NCI-H1105 treated with DMSO at 0.1 percent for 48 hours (cell line): ENCODE measurements around the gene SLC22A3.
"Not testable (repeated sequence)": the region's sequence is repeated elsewhere in the genome, so short reads cannot be mapped to it uniquely, and the experiment has no call there.

Source experiments
- DNase-seq: peaks from one replicate; lab custom pipeline; 2025; lab: John Stamatoyannopoulos, UW

The SLC22A3 gene

DNA sequence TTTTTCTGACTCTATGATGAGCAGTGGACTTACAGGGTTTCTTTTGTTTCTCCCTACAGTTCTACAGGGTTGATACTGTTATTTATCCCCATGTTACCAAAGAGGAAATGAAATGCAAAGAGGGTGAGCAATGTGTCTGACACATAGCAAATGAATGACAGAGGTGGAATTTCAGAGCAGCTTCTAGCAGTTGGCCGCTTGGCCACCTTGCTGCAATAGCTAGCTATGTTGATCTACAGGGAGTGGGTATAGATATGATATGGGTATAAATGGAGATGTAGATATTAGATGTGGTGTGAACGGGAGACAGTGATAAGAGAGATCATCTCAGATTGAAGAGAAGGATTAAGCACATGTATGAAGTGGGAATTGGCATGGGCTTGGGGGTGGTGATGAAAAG lies 10.9 kb upstream of the SLC22A3 start:
- DNase-seq, result no peak

DNA sequence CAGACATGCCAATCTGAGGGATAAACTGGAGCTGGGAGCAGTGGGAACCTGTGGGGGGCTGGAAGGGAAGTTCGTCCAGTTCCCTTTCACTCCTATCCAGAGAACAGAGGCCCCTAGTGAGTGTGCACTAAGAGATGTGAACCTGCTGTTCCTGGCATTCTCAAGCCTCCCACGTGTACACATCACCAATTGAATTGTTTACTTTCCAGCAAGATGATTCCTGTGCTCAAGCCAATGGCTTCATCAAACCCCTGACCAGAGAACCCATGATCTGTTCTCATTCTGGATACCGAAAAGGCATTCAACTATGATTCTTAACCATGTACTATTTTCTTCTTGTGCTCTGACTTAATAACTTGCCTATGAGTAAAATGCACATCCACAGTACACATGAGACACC lies 10.2 kb upstream of the SLC22A3 start:
- no peak for DNase-seq

- DNase-seq, result no peak
Observed at GRCh38 chr6:160343144-160343543, 5.0 kb upstream of the SLC22A3 start.

DNA sequence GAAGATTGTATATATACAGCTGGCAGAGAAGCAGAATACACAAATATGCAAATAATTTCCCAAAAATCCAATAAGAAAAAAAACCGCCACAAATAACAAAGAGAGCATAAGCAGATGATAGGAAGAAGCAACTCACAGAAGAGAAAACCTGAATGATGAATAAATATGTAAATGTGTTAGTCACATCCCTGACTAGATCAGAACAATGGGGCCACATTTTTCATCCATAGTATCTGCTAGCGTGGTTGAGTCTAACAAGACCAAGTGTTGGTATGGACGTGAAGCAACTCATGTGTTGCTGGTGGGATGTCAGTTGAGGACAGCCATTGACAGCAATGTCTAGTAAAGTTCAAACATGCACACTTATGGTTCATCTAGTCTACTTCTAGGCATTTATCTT lies 3.9 kb upstream of the SLC22A3 start:
- no peak for DNase-seq

- DNase-seq, result no peak
Observed at GRCh38 chr6:160347259-160348222, 637 bp upstream of the SLC22A3 start.

DNA sequence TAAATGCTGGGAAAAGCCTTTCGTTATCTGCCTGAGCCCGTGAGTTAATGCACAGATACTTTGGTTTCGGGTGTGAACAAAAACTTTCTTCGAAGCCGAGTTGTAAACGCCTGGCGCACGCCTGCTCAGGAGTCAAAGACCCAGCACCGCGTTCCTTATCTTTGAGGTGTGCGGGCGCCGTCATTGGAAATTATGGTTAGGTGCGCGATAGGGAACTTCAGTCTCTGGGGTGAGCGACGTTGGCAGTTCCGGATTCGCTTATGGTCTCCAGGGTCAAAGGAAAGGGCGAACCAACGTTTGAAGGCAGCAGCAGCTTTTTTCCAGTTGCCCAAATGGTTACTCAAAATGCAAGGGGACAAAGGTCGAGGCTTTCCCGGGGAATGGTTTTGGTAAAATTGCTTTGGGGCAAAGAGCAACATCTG lies 853 bp downstream of the SLC22A3 start:
- no peak for DNase-seq

- no peak for DNase-seq
Observed at GRCh38 chr6:160349814-160350350, 1.7 kb downstream of the SLC22A3 start.

DNA sequence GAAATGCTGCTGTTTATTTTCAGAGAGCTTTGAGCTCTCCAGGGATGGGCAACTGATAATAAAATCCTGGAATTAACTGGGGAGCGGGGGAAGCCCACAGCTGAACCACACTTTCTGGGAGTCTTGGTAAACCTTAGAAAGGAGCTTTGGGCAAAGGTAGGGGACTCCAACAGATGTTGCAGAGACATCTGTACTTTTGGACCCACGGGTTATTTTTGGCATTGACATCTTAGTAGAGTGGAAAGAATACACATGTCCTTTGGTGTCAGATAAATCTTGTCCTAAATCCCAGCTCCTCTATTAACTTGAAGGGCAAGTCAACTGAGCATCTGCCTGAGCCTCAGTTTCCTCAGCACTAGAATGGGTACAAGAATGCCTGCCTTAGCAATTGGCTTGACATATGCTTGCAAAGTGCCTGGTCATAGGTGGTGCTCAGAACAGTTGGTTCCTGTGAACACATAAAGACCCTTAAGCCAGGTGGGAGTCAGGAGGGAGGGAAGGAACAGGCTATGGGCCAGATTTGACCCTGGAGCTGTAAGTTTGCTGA lies 5.8 kb downstream of the SLC22A3 start:
- no peak for DNase-seq

GRCh38 chr6:160355001-160355400 lies 6.8 kb downstream of the SLC22A3 start:
- no peak for DNase-seq

DNA sequence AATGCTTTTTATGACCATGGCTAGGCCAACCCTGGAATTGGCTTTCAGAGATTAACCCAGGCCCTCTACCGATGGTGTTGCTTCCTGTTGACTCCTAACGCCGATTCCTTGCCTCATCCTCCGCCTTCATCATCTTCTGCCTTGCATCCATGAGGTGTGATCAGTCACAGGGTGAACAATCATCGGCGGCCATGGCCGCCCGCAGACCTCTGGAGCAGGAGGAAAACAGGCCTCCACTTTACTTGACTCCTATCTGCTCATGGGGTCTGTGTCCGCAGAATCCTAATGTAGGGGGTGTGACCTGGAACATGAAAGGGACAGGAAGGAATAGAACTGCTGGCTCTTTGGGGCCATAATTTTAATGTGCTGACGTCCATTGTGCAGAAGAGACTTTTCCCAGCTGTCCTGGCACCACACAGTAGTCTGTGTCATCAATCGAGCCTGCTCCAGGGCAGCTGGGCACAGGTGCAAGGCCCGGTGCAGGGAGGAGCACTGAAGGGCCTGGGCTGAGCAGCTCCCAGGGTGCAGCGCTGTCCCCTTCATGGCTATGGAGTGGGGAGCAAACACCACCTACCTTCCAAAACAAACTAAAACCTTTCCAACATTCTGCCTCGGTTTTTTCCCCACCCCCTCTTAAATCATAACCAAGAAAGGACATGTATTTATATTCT lies 8.0 kb downstream of the SLC22A3 start:
- peak; percentile 8 for DNase-seq

DNA sequence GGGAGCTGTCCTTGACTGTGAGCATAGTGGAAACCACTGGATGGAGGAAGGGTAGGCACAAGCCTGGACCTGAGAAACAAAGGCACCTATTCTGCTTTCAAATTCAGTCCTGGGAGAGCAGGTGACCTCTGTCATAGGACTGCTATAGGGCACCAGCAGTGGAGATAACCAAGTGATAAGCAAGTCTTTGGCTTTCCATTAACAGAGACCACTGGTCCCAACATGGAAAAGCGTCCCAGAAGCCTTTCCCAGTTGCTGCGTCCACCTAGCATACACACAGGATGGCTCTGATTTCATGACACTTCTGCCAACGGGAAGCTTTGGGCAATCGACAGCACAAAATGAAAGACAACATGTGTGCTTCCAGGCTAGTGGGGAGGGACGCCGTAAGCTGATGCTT lies 8.9 kb downstream of the SLC22A3 start:
- DNase-seq, result no peak

GRCh38 chr6:160358225-160359119 lies 10.3 kb downstream of the SLC22A3 start:
- DNase-seq, result no peak

DNA sequence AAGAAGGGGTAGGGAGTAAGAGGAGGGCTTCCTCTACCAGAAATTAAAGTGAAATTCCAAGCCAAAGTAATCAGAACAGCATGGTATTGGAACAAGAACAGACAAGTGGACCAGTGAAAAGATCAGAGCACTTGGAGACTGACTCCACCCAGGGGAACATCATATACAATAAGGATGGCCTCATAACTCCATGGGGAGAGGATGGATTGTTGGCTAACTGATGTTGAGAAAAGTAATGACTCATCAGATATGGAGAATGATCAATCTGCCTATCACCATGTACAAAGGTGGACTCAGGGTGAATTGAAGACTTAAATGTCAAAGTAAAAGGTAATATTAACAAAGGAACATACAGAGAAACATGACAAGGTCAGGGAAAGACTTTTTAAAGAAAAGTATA lies 12.8 kb downstream of the SLC22A3 start:
- no peak for DNase-seq

GRCh38 chr6:160362556-160362955 lies 14.4 kb downstream of the SLC22A3 start:
- DNase-seq, result no peak

DNA sequence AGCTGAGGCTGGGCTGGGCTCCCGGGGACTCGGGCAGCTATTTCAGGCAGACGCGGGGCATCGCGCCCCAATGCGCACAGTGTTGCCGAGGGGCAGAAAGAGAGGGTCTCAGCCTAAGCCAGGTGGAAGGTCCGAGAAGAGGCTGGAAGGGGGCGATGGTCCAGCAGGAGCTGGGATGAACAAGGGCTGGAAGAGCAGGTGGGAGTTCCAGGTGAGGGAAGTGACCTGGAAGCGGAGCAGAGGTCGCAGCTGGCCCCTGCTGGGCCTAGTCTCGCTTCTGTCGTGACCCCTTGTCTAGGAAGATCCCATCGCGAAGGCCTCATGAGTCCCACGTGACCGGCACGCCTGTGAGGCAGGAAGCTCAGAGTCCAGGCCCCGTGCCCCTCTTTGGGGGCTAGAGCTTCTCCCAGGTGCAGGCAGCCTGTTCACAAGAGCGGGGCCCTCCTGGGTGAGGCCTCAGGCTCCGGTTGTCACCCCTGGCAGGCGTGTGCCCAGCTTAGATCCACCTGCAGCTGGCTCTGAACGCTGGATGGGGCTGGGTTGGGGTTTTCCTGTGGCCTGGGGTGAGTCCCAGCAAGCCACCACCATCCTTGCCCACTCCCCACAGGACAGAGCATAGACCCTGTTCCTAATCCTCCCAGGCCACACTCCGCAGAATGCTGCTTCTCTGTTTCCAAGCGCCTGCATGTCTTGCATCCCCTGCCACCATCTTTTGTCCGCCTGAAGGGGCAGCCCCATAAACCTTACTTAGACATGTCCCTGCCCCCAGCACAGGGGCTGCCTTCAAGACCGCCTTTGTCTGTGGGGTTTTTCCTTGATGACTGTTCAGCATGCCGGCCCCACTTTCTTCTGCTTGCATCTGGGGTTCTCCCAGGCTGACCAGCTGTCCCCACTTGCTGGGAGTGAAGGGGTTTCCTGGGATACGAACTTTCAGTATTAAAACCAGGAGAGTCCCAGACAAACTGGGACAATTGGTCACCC lies 15.1 kb downstream of the SLC22A3 start:
- DNase-seq, result no peak

- no peak for DNase-seq
Observed at GRCh38 chr6:160365117-160365516, 16.9 kb downstream of the SLC22A3 start.

DNA sequence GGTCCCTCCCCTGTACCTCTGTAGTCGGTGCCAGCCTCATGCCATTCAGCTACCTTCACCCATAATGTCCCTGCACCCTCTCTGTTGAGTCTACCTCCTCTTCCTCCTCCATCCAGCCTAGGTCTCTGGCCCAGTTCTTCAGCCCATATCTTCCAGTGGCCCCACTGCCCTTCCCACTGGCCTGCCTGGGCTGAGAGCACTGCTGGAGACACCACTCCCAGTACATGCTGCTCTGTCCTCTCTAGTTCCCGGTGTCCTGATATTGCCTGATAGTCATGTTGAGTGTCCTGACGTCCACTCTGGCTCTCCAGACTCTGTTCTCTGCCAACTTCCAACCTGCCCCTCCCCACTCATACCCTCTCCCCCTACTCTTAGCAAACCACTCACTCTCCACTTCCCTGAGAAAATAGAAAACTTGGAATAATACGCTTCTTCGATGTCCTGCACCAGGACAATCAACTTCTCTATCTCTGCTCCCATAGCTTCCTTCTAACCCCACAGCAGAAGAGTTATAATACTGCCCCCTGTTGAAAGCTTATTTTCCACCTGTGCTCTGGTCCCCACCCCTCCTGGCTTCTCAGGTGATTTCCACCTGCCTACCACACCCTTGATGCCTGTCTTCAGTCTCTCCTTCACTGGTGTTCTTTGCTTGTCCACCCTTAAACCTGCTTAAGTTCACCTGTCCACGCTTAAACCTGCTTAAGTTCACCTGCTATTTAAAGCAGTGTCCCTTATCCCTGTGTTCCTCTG lies 19.8 kb downstream of the SLC22A3 start:
- DNase-seq, result no peak

DNA sequence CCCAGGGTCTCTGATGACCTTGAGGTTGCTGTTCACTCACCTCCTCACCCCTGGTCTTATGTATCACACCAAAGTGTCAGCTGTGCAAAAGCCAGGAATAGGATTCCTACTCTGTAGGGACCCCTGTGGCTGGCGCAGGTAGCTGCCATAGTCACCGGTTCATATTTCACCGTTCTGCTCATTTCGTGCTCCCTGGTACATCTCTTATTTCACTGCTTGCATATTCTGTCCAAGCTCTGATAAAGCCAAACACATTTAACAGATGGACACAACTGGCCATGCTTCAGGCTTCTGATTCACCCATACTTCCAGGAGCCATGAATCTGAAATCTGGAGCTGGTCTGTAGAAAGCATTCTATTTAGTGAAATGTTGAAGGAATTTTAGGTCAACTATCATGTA lies 20.5 kb downstream of the SLC22A3 start:
- DNase-seq, result no peak

GRCh38 chr6:160373601-160374000 lies 25.4 kb downstream of the SLC22A3 start:
- DNase-seq, result not testable (repeated sequence)
